NK-92 (cell line): ENCODE results near the gene ZNF195.
"Not testable (repeated sequence)": the region's sequence is repeated elsewhere in the genome, so short reads cannot be mapped to it uniquely, and the experiment has no call there.

ENCODE experiments used
- DNase-seq: peaks from one replicate; lab custom pipeline; 2025; ENCODE audit not compliant: unreplicated experiment; lab: John Stamatoyannopoulos, UW

ZNF195 gene

GRCh38 chr11:3378426-3379423, at the start of gene ZNF195:
TSS of gene ZNF195 (minus strand) at chr11:3379146. CDS start at chr11:3379040, 106 bp downstream.
- peak; percentile 58 for DNase-seq

DNA sequence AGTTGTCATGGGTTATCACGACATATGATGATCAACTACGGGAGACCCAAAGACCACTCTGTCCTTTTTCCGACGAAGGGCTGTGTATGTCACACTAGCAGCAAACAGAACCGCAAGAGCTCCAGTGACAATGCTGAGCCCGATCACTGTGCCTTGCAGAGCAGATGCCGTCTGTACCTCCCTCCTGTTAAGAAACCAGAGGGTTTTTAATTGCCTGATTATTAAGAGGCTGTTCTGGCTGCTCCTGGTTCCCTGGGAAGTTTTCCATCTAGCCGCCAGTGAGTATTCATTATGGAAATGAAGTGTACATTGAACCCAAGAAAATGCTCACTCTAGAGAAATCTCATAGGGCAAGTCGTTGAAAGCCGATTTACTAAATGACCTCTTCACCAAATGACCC, 49.1 kb upstream of the ZNF195 start:
- DNase-seq: not testable (repeated sequence)

- not testable (repeated sequence) for DNase-seq
Observed at GRCh38 chr11:3426541-3426940, 47.6 kb upstream of the ZNF195 start.

DNA sequence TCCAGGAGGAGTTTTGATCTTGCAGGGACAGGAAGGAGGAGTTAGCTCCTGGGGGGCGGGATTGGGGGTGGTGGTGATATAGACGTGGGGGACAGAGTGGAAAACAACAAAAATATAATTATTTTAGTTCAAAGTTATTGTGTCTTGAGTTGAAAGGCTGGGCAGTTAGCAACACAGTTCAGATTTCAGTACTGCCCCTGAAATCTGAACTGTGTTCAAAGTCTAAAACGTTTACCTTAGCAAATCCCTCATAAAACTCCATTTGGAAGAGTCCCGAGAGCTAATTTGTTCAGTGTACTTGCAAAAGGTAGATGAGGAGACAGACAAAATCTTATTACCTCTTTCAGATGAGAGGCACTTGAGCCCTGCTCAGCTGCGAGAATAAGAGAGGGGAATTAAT, 45.0 kb upstream of the ZNF195 start:
- not testable (repeated sequence) for DNase-seq

- not testable (repeated sequence) for DNase-seq
Observed at GRCh38 chr11:3423138-3423731, 44.3 kb upstream of the ZNF195 start.

DNA sequence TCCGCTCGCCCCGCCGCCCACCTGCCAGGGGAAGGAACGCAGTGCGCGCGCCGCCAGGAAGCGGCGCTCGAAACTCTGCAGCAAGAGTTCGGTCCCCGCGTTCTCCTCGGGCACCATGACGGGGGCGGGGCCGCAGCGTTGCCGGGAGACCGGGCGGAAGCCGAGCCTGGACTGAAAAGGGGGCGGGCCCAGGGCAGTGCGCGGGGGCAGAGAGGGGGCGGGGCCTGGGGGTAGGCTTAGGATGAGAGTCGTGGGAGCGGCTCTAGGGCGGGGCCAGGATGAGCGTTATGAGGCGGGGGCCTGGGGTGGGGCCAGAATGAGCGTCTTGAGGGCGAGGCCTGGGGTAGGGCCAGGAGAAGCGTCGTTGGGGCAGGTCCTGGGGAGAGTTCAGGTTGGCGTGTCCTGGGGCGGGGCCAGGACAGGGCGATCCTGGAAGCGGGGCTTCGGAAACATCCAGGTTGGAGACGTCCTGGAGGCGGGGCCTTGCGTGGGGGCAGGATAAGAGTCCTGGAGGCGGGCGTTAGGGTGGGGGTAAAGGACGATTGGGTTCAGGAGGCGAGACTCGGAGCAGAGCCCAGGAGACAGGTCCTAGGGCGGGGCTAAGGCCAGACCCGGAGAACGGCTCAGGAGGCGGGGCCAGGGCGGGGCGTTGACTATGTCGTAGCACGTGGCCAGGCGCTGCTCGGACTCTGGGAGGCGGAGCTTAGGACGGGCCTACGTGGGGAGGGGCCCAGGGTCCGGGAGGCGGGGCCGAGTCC, 43.6 kb upstream of the ZNF195 start:
- peak; percentile 52 for DNase-seq

- DNase-seq: not testable (repeated sequence)
Observed at GRCh38 chr11:3421608-3422379, 42.8 kb upstream of the ZNF195 start.

DNA sequence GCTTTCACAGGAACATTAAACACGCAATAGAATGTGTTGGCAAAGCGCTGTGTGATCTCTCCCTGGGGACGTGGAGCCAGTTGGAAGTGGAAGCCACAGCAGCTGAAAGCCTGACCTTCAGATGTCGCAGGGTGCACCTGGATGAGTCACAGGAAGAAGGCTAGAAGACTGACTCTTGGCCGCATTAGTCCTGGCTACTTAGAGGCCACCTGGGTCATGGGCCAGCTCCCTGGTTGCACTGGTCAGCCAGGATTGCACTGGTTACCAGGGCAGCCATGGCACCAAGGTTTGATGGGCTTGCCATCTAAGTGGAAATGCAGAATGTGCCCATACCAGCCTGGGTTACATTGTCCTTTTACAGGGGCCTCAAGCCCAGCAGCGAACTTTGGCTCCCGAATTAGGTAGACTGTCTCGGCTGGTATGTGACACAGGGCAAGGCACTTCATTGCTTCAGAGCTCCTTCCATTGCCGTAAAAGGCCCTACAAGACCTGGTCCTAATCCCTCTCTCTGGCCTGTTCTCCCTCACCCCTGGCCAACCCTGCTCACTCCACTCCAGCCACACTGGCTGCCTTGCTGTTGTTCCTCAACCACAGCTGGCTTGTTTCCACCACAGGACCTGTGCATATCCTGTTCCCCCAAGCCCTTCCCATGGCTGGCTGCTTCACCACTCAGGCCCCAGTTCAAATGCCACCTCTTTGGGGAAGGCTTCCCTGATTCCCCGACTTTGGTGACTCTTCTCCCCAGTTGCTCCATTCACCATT, 41.5 kb upstream of the ZNF195 start:
- not testable (repeated sequence) for DNase-seq

- DNase-seq: not testable (repeated sequence)
Observed at GRCh38 chr11:3419496-3419895, 40.5 kb upstream of the ZNF195 start.

DNA sequence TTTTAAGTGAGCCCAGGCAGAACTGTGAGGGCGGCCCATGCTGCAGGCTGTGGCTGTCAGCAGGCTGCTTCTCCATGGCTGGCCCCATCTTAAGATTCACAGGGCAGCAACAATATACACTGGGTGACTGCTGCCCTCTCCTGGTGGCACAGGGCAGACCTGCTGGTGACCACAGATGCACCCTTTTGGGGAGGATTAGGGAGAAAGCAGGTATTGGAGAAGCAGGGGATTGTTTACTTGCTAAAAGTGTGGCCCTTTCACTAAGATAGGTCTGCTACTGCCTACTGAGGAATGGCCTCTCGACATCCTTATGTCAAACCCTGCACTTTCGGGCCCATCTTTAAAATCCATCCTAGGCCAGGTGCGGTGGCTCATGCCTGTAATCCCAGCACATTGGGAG, 38.1 kb upstream of the ZNF195 start:
- DNase-seq: not testable (repeated sequence)

DNA sequence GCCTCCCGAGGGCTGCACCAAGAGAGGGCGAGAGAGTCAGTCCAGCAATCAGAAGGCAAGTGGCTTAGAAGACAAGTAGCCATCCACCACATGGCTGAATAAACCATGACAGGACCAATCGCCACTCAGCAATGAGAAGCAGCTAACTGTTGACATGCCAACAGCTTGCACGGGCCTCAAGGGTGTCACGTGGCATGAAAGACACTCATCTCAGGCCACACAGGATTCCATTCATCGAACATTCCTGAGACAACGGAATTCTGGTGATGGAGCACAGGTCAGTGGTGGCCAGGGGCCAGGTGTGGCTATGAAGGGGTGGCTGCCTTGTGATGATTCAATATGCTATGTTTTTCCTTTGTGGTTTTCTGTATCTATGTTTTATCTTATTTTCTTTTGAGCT, 36.4 kb upstream of the ZNF195 start:
- not testable (repeated sequence) for DNase-seq

DNA sequence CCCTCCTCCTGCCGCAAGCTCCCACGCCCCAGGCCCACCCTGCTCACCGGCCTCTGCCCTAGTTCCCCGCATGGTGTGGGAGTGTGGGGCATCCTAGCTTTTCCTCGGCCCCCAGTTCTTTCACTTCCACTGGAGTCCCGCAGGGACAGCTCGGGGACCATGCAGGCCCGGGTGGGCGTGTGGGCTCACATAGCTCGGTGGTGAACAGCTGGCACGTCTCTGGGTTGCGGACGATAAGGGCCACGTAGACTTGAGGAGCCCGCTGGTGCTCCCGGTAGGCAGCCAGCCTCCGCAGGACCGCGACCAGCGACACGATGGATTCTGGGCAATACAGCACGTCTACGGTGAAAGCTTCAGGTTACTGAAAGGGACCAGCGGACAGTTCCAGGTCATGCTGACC, 34.7 kb upstream of the ZNF195 start:
- not testable (repeated sequence) for DNase-seq

DNA sequence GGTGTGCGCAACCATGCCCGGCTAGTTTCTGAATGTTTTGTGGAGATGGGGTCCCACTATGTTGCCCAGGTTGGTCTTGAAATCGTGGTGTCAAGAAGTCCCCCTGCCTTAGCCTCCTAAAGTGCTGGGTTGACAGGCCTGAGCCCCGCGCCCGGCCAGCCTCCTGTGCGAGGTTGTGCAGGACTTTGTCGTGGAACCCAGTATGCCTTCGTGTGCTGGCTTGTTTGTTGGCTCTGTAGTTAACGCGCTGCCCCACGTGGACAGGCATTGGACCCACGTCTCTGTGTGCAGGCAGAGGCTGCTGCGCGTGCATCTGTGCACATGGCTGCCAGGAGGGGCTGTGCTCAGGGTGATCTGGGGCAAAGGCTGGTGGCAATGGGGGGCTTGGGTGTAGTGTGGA, 33.9 kb upstream of the ZNF195 start:
- no peak for DNase-seq

DNA sequence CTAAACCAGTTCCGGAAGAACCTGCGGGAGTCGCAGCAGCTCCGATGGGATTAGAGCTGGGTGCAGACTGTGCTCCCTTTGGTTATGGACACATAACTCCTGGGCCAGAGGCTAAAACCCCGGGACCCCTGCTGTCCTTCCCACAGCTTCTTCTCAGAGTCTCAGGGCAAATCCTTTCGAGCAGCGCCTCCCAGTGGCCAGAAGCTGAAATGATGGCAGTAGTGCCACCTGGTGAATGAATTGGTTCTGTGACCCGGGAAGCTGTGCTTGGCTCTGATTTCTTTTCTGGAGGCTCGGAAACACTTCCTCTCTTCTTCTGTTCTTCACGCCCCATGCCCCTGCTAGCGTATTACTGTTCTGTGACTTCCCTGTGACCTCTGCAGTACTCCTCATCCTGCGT, 29.8 kb upstream of the ZNF195 start:
- not testable (repeated sequence) for DNase-seq

GRCh38 chr11:3408058-3408605, 29.2 kb upstream of the ZNF195 start:
- not testable (repeated sequence) for DNase-seq

GRCh38 chr11:3406937-3407336, 28.0 kb upstream of the ZNF195 start:
- not testable (repeated sequence) for DNase-seq

GRCh38 chr11:3406223-3406875, 27.4 kb upstream of the ZNF195 start:
- not testable (repeated sequence) for DNase-seq

- DNase-seq: not testable (repeated sequence)
Observed at GRCh38 chr11:3404076-3404925, 25.4 kb upstream of the ZNF195 start.
